Measurements from ENCODE around the gene C1QTNF1.
A peak's percentile ranks its signal among the peaks of the same experiment; 100 is the strongest.
"Not testable (repeated sequence)": the region's sequence is repeated elsewhere in the genome, so short reads cannot be mapped to it uniquely, and the experiment has no call there.

Gene C1QTNF1

DNA sequence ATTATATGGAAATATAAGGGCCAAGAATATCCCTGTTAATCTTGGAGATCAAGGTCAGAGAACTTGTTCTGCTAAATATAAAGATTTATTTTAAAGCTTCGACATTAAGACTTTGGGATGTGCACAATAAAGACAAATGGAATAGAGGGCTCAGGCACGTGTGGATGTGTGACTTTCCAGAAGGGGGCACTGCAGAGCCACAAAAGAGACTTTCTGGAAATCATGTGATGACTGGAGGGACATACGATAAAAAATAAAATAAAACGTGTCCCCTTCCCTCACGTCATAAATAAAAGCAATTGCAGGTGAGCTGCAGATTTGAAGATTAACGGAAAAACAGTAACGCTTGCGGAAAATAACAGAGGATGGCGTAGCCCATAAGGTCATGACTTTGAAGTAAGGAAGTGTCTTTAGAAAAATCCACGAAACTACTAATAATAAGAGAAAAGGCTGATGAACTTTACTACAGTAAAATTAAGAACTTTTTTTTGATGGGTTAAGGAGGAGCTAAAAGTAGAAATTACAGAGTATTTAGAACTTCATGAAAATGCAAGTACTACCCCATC lies 41.2 kb downstream of the C1QTNF1 start:
- no CpG with 5 or more reads among the region's 10 CpGs for WGBS (ENCODE audit: insufficient coverage, insufficient read length)
- Histone ChIP-seq H3K27me3 (ENCODE audit: control insufficient read depth, insufficient read depth, low read length) (no peaks in the 10 kb centered on the region), H3K4me3 (ENCODE audit: low read length) (no peak overlapping the region), H3K4me1 (ENCODE audit: control insufficient read depth, insufficient read depth, low read length) (no peaks in the 10 kb centered on the region), H3K36me3 (ENCODE audit: control insufficient read depth, insufficient read depth, low read length) (no peaks in the 10 kb centered on the region), H3K9me3 (ENCODE audit: control insufficient read depth, insufficient read depth, low read length) (no peaks in the 10 kb centered on the region), H3K27ac (ENCODE audit: low read length) (no peak overlapping the region)
- DNase-seq (ENCODE audit: low read depth, low spot score) = no peak

DNA sequence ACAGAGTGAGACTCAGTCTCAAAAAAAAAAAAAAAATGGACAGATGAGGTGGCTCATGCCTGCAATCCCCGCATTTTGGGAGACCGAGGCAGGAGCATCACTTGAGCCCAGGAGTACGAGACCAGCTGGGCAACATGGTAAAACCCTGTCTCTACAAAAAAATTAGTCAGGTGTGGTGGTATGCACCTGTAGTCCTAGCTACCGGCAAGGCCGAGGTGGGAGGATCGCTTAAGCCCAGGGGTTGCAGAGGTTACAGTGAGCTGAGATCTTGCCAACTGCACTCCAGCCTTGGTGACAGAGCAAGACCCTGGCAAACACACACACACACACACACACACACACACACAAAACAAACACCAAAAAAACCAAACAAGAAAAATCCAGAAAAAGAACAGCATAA lies 43.0 kb downstream of the C1QTNF1 start:
- Histone ChIP-seq H3K27ac (ENCODE audit: low read length) (no peak overlapping the region), H3K4me1 (ENCODE audit: control insufficient read depth, insufficient read depth, low read length) (no peaks in the 10 kb centered on the region), H3K36me3 (ENCODE audit: control insufficient read depth, insufficient read depth, low read length) (no peaks in the 10 kb centered on the region), H3K4me3 (ENCODE audit: low read length) (no peak overlapping the region), H3K27me3 (ENCODE audit: control insufficient read depth, insufficient read depth, low read length) (no peaks in the 10 kb centered on the region), H3K9me3 (ENCODE audit: control insufficient read depth, insufficient read depth, low read length) (no peaks in the 10 kb centered on the region)
- no peak for DNase-seq (ENCODE audit: low read depth, low spot score)
- no CpG with 5 or more reads among the region's 6 CpGs for WGBS (ENCODE audit: insufficient coverage, insufficient read length)

DNA sequence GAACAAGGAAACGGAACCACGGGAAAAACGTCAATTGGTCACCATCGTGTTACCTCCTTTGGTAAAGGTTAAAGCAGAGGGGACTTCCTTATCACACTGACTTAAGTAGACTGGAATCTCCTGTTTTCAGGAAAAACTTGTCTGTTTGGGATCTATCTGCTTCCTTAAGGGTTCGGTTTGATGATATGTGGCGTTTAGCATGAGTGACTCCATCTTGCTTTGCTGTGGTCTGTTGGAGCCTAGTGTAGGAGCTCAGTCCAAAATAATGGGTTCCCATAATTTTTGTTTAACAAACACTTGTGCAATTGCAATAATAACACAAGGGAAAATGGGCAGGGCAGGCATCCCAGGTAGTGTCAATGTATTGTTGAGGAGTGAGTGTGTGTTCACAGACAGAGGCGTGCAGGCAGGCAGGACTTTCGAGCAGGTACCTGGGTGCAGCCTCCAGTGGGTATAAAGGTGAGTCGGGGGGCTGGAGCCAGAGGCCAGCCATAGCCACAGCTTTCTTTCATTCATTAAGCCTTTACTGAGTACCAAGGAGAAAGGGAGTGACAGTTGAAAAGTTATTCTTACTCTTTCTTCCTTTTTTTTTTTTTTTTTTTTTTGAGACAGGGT lies 46.4 kb downstream of the C1QTNF1 start:
- no CpG with 5 or more reads among the region's 9 CpGs for WGBS (ENCODE audit: insufficient coverage, insufficient read length)
- Histone ChIP-seq H3K27ac (ENCODE audit: low read length) (no peak overlapping the region), H3K4me1 (ENCODE audit: control insufficient read depth, insufficient read depth, low read length) (no peaks in the 10 kb centered on the region), H3K36me3 (ENCODE audit: control insufficient read depth, insufficient read depth, low read length) (no peaks in the 10 kb centered on the region), H3K27me3 (ENCODE audit: control insufficient read depth, insufficient read depth, low read length) (no peaks in the 10 kb centered on the region), H3K4me3 (ENCODE audit: low read length) (no peak overlapping the region), H3K9me3 (ENCODE audit: control insufficient read depth, insufficient read depth, low read length) (no peaks in the 10 kb centered on the region)
- DNase-seq (ENCODE audit: low read depth, low spot score) = no peak

DNA sequence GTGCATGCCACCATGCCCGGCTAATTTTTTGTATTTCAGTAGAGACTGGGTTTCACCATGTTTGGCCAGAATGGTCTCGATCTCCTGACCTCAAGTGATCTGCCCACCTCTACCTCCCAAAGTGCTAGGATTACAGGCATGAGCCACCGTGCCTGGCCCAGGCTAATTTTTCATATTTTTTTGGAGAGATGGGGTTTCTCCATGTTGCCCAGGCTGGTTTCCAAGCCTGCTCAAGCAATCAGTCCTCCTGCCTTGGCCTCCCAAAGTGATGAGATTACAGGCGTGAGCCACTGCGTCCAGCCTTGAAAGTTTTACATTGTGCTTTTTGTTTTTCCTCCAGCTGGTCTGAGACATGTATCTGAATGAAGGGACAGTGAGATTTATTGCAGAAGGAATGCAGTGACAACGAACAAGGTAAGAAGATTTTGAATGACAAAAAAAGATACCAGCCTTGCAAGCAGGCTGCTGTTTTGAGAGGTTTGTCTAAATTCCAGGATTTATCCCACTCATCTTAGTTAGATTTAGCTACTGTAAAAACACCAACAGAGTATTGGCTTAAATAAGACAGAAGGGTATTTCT lies 47.3 kb downstream of the C1QTNF1 start:
- Histone ChIP-seq H3K27me3 (ENCODE audit: control insufficient read depth, insufficient read depth, low read length) (no peaks in the 10 kb centered on the region), H3K36me3 (ENCODE audit: control insufficient read depth, insufficient read depth, low read length) (no peaks in the 10 kb centered on the region), H3K9me3 (ENCODE audit: control insufficient read depth, insufficient read depth, low read length) (no peaks in the 10 kb centered on the region), H3K4me1 (ENCODE audit: control insufficient read depth, insufficient read depth, low read length) (peaks cover 2% of the 10 kb centered on the region; the same call in 1 of the 2 replicates), H3K4me3 (ENCODE audit: low read length) (no peak overlapping the region), H3K27ac (ENCODE audit: low read length) (no peak overlapping the region)
- no CpG with 5 or more reads among the region's 6 CpGs for WGBS (ENCODE audit: insufficient coverage, insufficient read length)
- no peak for DNase-seq (ENCODE audit: low read depth, low spot score)

DNA sequence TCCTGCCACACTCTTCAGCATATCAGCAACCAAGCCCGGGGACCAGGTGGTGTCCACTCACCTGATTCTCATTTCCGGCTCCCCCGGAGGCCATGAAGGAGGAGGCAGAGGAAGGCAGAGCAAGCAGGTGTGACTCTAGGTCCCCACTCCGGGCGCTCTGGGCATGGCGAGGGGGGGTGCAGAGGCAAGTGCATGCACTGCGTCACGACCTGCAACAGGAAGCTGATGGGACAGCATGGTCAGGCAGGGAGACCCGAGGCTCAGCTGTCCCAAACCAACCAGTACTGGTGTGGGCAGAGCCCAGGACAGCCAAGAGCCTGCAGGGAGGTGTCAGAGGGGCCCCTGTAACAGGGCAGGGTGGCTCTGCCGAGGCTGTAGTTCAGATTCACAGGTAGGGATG lies 48.6 kb downstream of the C1QTNF1 start:
- no CpG with 5 or more reads among the region's 10 CpGs for WGBS (ENCODE audit: insufficient coverage, insufficient read length)
- Histone ChIP-seq H3K36me3 (ENCODE audit: control insufficient read depth, insufficient read depth, low read length) (no peaks in the 10 kb centered on the region), H3K4me3 (ENCODE audit: low read length) (no peak overlapping the region), H3K27ac (ENCODE audit: low read length) (no peak overlapping the region), H3K27me3 (ENCODE audit: control insufficient read depth, insufficient read depth, low read length) (no peaks in the 10 kb centered on the region), H3K9me3 (ENCODE audit: control insufficient read depth, insufficient read depth, low read length) (no peaks in the 10 kb centered on the region), H3K4me1 (ENCODE audit: control insufficient read depth, insufficient read depth, low read length) (peaks cover 2% of the 10 kb centered on the region; the same call in 1 of the 2 replicates)
- DNase-seq (ENCODE audit: low read depth, low spot score) = no peak

DNA sequence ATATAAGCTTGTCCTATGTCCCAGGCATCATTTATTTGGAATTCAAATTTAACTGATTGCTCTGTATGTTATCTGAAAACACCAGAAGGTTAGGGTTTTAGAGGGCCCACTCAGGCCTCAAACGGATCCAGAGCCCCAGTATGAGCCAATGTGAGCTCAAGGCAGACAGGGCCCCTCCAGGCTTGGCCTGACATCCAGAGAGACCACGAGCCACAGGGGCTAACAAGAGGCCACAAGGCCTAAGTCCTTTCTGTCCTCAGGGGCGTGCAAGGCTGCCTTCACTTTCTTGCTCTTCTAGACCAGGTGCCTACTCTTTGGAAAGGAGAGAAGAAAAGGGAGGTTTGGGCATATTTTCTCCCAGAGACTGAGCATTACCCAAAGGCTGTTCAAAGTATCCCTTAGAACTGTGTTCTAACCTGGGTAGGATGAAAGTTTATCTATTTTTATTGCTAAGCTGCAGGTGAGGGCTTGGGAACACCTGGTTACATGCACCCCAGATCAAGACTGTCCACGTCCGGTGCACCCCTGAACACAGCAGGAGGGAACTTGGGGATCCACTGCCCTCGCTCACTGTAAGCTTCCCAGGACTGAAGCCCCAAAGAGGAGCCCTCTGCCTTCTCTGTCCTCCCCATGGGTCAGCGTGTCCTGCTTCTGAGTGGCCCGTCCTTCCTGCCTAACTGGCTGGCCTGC lies 49.2 kb downstream of the C1QTNF1 start:
- no peak for DNase-seq (ENCODE audit: low read depth, low spot score)
- WGBS (ENCODE audit: insufficient coverage, insufficient read length) = no CpG with 5 or more reads among the region's 8 CpGs
- H3K4me1 ChIP-seq (ENCODE audit: control insufficient read depth, insufficient read depth, low read length) = peaks cover 2% of the 10 kb centered on the region; the same call in 1 of the 2 replicates

DNA sequence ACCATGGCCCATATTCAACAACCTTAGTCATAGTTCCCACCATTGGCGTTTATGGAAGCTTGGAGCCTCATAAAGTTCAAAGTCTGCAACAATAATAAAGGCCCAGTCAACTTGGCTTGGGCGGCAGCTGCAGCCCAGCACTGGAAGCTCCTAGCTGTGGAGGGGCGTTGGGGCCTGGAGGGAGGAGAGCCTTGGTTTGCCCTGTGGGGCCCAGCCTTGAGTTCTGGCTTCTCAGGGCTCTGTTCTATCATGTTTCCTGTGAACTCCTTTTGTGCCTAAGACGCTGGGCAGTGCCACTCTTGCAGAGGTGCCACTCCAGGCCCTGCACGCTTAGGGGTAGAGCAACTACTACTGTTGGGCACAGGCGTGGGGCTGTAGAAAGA lies 49.7 kb downstream of the C1QTNF1 start:
- no CpG with 5 or more reads among the region's 6 CpGs for WGBS (ENCODE audit: insufficient coverage, insufficient read length)
- Histone ChIP-seq H3K4me1 (ENCODE audit: control insufficient read depth, insufficient read depth, low read length) (peaks cover 2% of the 10 kb centered on the region; the same call in 1 of the 2 replicates), H3K27ac (ENCODE audit: low read length) (no peak overlapping the region), H3K9me3 (ENCODE audit: control insufficient read depth, insufficient read depth, low read length) (no peaks in the 10 kb centered on the region), H3K27me3 (ENCODE audit: control insufficient read depth, insufficient read depth, low read length) (no peaks in the 10 kb centered on the region), H3K4me3 (ENCODE audit: low read length) (no peak overlapping the region), H3K36me3 (ENCODE audit: control insufficient read depth, insufficient read depth, low read length) (no peaks in the 10 kb centered on the region)
- DNase-seq (ENCODE audit: low read depth, low spot score) = no peak

More for the DNA sequence above, 49.2 kb downstream of the C1QTNF1 start:
- no peak overlapping the region for H3K27ac ChIP-seq (ENCODE audit: low read length)
- no peak overlapping the region for H3K4me3 ChIP-seq (ENCODE audit: low read length)
- H3K36me3 ChIP-seq (ENCODE audit: control insufficient read depth, insufficient read depth, low read length) = no peaks in the 10 kb centered on the region
- no peaks in the 10 kb centered on the region for H3K9me3 ChIP-seq (ENCODE audit: control insufficient read depth, insufficient read depth, low read length)
- H3K27me3 ChIP-seq (ENCODE audit: control insufficient read depth, insufficient read depth, low read length) = no peaks in the 10 kb centered on the region

DNA sequence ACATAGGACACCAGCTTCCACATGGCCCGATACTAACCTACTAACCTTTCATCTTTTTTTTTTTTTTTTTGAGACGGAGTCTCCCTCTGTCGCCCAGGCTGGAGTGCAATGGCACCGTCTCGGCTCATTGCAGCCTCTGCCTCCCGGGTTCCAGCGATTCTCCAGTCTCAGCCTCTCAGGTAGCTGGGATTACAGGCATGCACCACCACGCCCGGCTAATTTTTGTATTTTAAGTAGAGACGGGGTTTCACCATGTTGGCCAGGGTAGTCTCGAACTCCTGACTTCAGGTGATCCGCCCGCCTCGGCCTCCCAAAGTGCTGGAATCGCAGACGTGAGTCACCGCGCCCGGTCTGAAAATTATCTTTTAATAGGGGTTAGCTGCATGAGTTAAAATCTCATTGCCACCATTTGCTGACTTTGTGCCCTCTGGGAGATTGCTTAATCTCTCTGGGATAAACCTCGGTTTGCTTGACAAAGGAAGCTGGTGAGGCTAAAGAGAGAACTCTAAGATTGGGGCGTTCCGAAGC lies 50.2 kb downstream of the C1QTNF1 start:
- H3K36me3 ChIP-seq (ENCODE audit: control insufficient read depth, insufficient read depth, low read length); H3K27me3 ChIP-seq (ENCODE audit: control insufficient read depth, insufficient read depth, low read length); H3K27ac ChIP-seq (ENCODE audit: low read length); H3K4me1 ChIP-seq (ENCODE audit: control insufficient read depth, insufficient read depth, low read length); H3K4me3 ChIP-seq (ENCODE audit: low read length); H3K9me3 ChIP-seq (ENCODE audit: control insufficient read depth, insufficient read depth, low read length); DNase-seq (ENCODE audit: low read depth, low spot score): not testable (repeated sequence)
- no CpG with 5 or more reads among the region's 22 CpGs for WGBS (ENCODE audit: insufficient coverage, insufficient read length)

DNA sequence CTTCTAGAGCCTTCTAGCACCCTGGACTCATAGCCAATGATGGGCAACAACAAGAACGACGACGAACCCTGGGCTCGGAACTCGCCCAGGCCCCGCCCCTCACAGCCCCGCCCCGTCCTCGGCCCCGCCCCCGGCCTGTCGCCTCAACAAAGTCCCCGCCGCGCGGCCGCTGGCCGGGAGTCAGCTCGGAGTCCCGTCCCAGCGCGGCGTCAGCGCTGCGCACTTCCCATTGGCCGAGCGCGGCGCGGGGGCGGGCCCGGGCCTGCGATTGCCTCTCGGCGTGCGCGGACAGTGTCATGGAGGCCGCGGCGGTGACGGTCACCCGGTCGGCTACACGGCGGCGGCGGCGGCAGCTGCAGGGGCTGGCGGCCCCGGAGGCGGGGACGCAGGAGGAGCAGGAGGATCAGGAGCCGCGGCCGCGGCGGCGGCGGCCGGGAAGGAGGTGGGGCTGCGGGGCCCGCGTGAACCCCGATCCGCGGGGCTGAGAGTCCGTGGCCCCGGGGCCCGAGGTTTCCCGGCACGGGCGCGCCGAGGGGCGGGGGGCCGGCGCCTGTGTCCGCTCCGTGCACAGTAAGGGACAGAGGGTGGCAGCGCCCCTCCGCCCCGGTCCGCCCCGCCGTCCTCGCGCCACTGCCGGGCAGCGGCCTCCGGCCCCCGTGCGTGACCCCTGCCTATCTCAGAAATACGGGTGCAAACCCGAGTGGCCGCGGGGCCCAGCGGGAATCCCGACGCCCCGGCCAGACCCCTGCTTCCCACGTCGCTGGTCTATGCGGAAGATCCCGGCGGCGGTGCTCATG lies 50.9 kb downstream of the C1QTNF1 start, which contains the start of gene ENGASE:
ENGASE (plus strand) TSS at position 176 of the 797 bp plus-strand sequence; CDS start at position 297, 121 bp downstream.
- Histone ChIP-seq H3K9me3 (ENCODE audit: control insufficient read depth, insufficient read depth, low read length) (no peaks in the 10 kb centered on the region), H3K36me3 (ENCODE audit: control insufficient read depth, insufficient read depth, low read length) (peaks cover under 1% of the 10 kb centered on the region), H3K27me3 (ENCODE audit: control insufficient read depth, insufficient read depth, low read length) (no peaks in the 10 kb centered on the region), H3K4me3 (ENCODE audit: low read length) (peak within 1 kb of the TSS; percentile 88), H3K4me1 (ENCODE audit: control insufficient read depth, insufficient read depth, low read length) (peaks cover 2% of the 10 kb centered on the region; the same call in 1 of the 2 replicates), H3K27ac (ENCODE audit: low read length) (no peak within 1 kb of the TSS)
- DNase-seq (ENCODE audit: low read depth, low spot score) = peak; percentile 55
- WGBS (ENCODE audit: insufficient coverage, insufficient read length) = no CpG with 5 or more reads among the region's 106 CpGs

DNA sequence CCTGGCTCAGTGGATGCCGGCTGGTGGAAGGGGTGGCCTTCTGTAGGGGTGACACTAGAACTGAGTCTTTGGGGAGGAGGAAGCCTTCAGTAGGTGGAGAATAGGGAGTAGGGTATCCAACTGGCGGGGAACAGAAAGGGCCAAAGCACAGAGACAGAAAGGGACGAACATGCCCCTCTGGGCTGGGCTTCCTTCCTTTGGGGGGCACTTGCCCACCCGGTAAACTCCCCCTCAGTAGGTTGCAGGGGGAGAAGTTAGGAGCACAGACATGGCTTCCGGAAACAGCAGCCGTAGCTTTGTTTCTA lies 51.4 kb downstream of the C1QTNF1 start:
- H3K9me3 ChIP-seq (ENCODE audit: control insufficient read depth, insufficient read depth, low read length) = no peaks in the 10 kb centered on the region
- H3K36me3 ChIP-seq (ENCODE audit: control insufficient read depth, insufficient read depth, low read length) = peaks cover 6% of the 10 kb centered on the region
- DNase-seq (ENCODE audit: low read depth, low spot score) = no peak
- peaks cover 2% of the 10 kb centered on the region; the same call in 1 of the 2 replicates for H3K4me1 ChIP-seq (ENCODE audit: control insufficient read depth, insufficient read depth, low read length)
- H3K27me3 ChIP-seq (ENCODE audit: control insufficient read depth, insufficient read depth, low read length) = no peaks in the 10 kb centered on the region
- peak overlapping the region; percentile 88; the same call in 1 of the 2 replicates for H3K4me3 ChIP-seq (ENCODE audit: low read length)
- no peak overlapping the region for H3K27ac ChIP-seq (ENCODE audit: low read length)
- WGBS (ENCODE audit: insufficient coverage, insufficient read length) = no CpG with 5 or more reads among the region's 6 CpGs
